Peyer's patch (tissue), 4 donors: ENCODE results near the gene LIPF. TPM values are rescaled to one million over a fixed set of nuclear protein-coding genes. Genes with fewer than 3 reads are reported as not detected.
"Not testable (repeated sequence)": the region's sequence is repeated elsewhere in the genome, so short reads cannot be mapped to it uniquely, and the experiment has no call there.

Source experiments
- DNase-seq, 3 donors: peaks; one replicate each; pipeline ENCODE4 v3.0.0-alpha.2; 2017 to 2019
- H3K27ac ChIP-seq, 4 donors: fragments of 200-600 bp; sonication (generic); one replicate each; pipeline ENCODE4 v1.5.1; 2016 to 2019
- H3K27me3 ChIP-seq, 2 donors: fragments of 200-600 bp; sonication (generic); one replicate each; pipeline ENCODE4 v1.5.1; 2019
- H3K36me3 ChIP-seq, 3 donors: fragments of 200-600 bp; sonication (generic); one replicate each; pipeline ENCODE4 v1.5.1; 2016 to 2019
- H3K4me1 ChIP-seq, 4 donors: fragments of 200-600 bp; sonication (generic); one replicate each; pipeline ENCODE4 v1.5.1; 2016 to 2019
- H3K4me3 ChIP-seq, 4 donors: fragments of 200-600 bp; sonication (generic); 1 replicate in 3 of 4; 2 replicates in 1 of 4; pipeline ENCODE4 v1.5.1; 2016 to 2019; ENCODE audit warnings: mild to moderate bottlenecking in 1 of 4
- H3K9me3 ChIP-seq, 4 donors: fragments of 200-600 bp; sonication (generic); one replicate each; pipeline ENCODE4 v1.5.1; 2016 to 2019; ENCODE audit warnings: mild to moderate bottlenecking in 1 of 4
- CTCF ChIP-seq, 6 experiments: fragments of 450-650 bp in 4 of 6; fragments of 200-600 bp in 2 of 6; sonication (generic) in 1 of 6; IDR thresholded peaks; one replicate each; pipeline ENCODE4 v1.5.1; 2017 to 2019; ENCODE audit warnings: antibody characterized with exemption in 6 of 6, mild to moderate bottlenecking in 3 of 6, moderate library complexity in 1 of 6
- POLR2A ChIP-seq, 2 donors: fragments of 450-650 bp; IDR thresholded peaks; one replicate each; pipeline ENCODE4 v1.5.1; 2017; ENCODE audit warnings: antibody characterized with exemption in 2 of 2, mild to moderate bottlenecking in 2 of 2, moderate library complexity in 2 of 2
- total RNA-seq, 4 donors: library from RNA; depleted of rRNA; stranded (reverse); fragments of >200 nt; gene quantifications; one replicate each; pipeline ENCODE4 v1.1.0, GENCODE V29; 2016

Gene LIPF
- total RNA-seq, 4 donors from 2014 or later, result not detected

- Histone ChIP-seq H3K9me3 (no peaks in the 10 kb centered on the region), H3K27ac (no peak overlapping the region), H3K4me1 (no peaks in the 10 kb centered on the region), H3K36me3 (no peaks in the 10 kb centered on the region), H3K4me3 (no peak overlapping the region), H3K27me3 (no peaks in the 10 kb centered on the region)
- no peak for TF ChIP-seq CTCF (IDR thresholded peaks at IDR 0.05)
- TF ChIP-seq POLR2A (IDR thresholded peaks at IDR 0.05), result no peak
- no peak for DNase-seq
Measured at GRCh38 chr10:88661018-88661417, 3.2 kb upstream of the LIPF start.

DNA sequence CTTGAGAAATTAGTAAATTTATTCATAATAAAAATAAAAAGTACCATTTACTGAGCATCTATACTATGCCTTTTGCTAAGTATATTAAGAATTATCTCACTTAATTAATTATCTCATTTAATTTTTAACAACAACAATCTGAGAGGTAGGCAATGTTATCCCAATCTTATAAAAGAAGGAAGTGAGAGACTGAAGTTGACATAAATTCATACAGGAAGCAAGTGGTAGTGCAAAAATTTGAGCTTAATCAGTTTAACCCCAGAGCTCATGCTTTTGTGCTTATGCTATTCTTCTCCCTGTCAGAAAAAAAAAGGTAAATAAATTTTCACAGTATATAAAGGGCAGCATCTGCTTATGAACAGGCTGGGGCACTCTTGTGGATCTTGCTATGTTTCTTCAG lies 2.7 kb upstream of the LIPF start:
- Histone ChIP-seq H3K36me3 (no peaks in the 10 kb centered on the region), H3K27me3 (no peaks in the 10 kb centered on the region), H3K4me3 (no peak overlapping the region), H3K9me3 (no peaks in the 10 kb centered on the region), H3K4me1 (no peaks in the 10 kb centered on the region), H3K27ac (no peak overlapping the region)
- TF ChIP-seq CTCF (IDR thresholded peaks at IDR 0.05) (no peak), POLR2A (IDR thresholded peaks at IDR 0.05) (no peak)
- DNase-seq, result no peak

DNA sequence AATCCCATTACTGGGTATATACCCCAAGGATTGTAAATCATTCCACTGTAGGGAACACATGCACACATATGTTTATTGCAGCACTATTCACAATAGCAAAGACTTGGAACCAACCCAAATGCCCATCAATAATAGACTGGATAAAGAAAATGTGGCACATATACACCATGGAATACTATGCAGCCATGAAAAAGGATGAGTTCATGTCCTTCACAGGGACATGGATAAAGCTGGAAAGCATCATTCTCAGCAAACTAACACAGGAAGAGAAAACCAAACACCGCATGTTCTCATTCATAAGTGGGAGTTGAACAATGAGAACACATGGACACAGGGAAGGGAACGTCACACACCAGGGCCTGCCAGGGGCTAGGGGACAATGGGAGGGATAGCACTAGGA lies 1.1 kb upstream of the LIPF start:
- not testable (repeated sequence) for H3K4me3 ChIP-seq, DNase-seq, H3K36me3 ChIP-seq, H3K9me3 ChIP-seq, H3K4me1 ChIP-seq, H3K27ac ChIP-seq, H3K27me3 ChIP-seq

GRCh38 chr10:88668465-88668864 lies 4.2 kb downstream of the LIPF start:
- Histone ChIP-seq H3K36me3 (no peaks in the 10 kb centered on the region), H3K4me1 (no peaks in the 10 kb centered on the region), H3K9me3 (no peaks in the 10 kb centered on the region), H3K27ac (no peak overlapping the region), H3K4me3 (no peak overlapping the region), H3K27me3 (no peaks in the 10 kb centered on the region)
- TF ChIP-seq CTCF (IDR thresholded peaks at IDR 0.05), result no peak
- TF ChIP-seq POLR2A (IDR thresholded peaks at IDR 0.05), result no peak
- no peak for DNase-seq

GRCh38 chr10:88670497-88670896 lies 6.3 kb downstream of the LIPF start:
- no peaks in the 10 kb centered on the region for H3K9me3 ChIP-seq
- no peaks in the 10 kb centered on the region for H3K27me3 ChIP-seq
- no peaks in the 10 kb centered on the region for H3K36me3 ChIP-seq
- TF ChIP-seq POLR2A (IDR thresholded peaks at IDR 0.05) (no peak), CTCF (IDR thresholded peaks at IDR 0.05) (no peak)
- DNase-seq, result no peak
- no peak overlapping the region for H3K4me3 ChIP-seq
- H3K27ac ChIP-seq, result no peak overlapping the region
- H3K4me1 ChIP-seq, result no peaks in the 10 kb centered on the region

DNA sequence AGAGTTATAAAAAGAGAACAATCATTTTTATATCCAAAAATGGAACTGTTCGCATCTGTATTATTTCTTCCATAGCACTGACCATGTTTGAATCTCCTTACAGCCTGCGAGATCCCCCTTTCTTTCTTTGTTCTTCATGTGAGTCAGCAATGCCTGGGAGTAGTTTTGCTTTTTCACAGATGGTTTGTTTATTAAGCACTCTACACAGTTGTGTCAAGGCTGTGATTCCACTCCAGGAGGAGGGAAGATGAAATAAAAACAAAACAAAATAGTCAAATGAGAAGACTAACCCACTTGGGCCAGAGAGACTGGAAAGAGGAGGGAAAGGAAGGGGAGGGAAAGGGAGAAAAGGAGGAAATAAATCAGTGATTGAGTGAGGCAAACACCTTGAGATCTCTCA lies 7.8 kb downstream of the LIPF start:
- Histone ChIP-seq H3K9me3 (no peaks in the 10 kb centered on the region), H3K4me3 (no peak overlapping the region), H3K4me1 (no peaks in the 10 kb centered on the region), H3K27me3 (no peaks in the 10 kb centered on the region), H3K27ac (no peak overlapping the region), H3K36me3 (no peaks in the 10 kb centered on the region)
- no peak for TF ChIP-seq CTCF (IDR thresholded peaks at IDR 0.05)
- no peak for TF ChIP-seq POLR2A (IDR thresholded peaks at IDR 0.05)
- no peak for DNase-seq
